ENCODE data around the gene MRPL49. TPM values are rescaled to one million over a fixed set of nuclear protein-coding genes. Genes with fewer than 3 reads are reported as not detected.
A peak's percentile ranks its signal among the peaks of the same experiment; 100 is the strongest.
"Not testable (repeated sequence)": the region's sequence is repeated elsewhere in the genome, so short reads cannot be mapped to it uniquely, and the experiment has no call there.

The MRPL49 gene
- total RNA-seq, 1 donor from 2014 or later: 59.2 TPM

DNA sequence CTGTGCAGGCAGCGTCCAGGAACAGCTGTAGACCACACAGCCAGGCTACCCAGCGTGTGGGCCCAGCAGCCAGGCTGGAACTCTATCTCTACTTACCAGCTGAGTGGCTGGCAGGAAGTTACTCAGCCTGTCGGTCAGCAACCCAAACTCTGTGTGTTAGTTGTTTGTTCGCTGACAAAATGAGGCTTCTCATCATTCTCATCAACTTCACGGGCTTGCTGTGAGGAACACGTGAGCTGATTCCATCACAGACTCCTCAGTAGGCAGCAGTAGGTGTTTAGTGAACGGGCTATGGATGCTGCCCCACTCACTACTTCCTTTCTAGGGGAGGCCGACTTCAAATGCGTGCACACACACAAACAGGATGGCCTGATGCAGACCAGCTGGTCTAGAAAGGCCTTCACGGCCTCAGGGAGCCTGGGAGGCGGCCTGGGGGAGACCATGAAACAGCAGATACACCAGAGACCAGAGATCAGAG, 47.1 kb downstream of the MRPL49 start:
- peak; percentile 81 for DNase-seq

DNA sequence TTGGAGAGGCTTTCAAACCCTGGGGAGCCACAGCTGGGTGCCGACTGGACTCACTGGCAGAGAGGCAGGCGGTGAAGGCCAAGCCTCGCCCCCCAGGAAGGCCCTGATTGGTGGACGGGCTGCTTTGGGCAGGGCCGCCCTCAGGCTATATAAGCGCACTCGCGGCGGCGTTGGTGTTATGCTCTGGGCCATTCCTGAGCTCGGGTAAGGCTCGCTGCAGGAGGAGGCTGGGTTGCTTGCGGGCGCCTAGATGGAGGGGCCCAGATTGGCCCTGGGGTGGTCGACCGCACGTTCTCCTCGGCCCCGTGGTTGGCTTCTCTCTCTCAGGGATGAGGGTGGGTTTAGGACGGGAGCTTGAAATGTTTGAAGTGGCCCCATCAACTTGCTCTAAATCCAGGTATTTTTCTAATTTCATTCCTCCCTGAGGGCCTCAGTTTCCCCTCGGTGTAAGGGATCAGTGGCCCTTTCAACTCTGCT, 48.0 kb downstream of the MRPL49 start, which contains the start of gene SPDYC:
TSS of gene SPDYC (plus strand) at position 176 of the 477 bp plus-strand sequence. CDS start 1,125 bp downstream, outside the sequence.
- DNase-seq: no peak

DNA sequence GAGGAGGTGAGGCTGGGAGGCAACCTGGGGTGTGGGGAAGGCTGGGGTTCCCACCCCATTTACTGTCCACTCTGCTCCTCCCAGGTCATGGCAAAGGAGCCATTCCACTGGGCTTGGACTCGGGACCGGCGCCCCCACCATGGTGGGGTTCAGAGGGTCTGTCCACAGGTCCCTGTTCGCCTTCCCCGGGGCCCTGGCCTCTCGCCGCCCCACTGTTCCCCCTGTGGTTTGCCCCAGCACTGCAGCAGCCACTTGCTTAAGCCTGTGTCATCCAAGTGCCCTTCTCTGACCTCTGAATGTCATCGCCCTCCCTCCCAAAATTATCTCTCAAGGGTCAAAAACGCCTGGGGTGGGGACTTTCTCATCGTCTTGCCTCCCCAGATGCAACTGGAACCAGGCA, 50.5 kb downstream of the MRPL49 start:
- DNase-seq: no peak

DNA sequence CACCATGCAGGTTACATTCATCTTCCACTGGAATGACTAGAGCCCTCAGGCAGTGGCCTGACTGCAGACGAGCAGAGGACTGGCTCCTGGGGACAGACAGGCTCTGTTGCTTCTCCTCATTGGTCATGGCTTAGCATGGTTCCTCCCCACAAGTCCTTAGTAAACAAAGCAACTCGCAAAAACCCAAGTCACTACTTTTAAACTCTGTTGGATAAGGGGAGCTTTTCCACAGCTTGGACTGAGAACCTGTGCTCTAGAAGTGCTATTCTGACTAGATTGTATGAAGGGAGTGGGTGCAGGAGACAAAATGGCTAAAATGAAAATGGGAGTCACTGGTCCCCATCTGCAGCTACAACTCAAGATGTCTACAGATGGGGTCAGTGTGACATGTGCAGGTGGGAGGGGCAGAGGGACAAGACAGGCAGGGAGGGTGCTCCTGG, 52.5 kb downstream of the MRPL49 start:
- DNase-seq: not testable (repeated sequence)

Other genes with a start within 250 kb of the MRPL49 start
- 75.9 and 125 TPM in 2 replicates for gene EHD1, start 243.7 kb upstream of the MRPL49 start, total RNA-seq
- gene ATG2A, start 205.1 kb upstream of the MRPL49 start, total RNA-seq: 17.7 and 24.8 TPM in 2 replicates
- 14.1 and 15.0 TPM in 2 replicates for gene PPP2R5B, start 197.6 kb upstream of the MRPL49 start, total RNA-seq
- gene GPHA2, start 186.4 kb upstream of the MRPL49 start, total RNA-seq: not detected in 2 replicates
- 0.17 TPM in 1 of 2 replicates, not detected in the other for gene MAJIN, start 150.2 kb upstream of the MRPL49 start, total RNA-seq
- 0.34 and 1.1 TPM in 2 replicates for gene BATF2, start 125.3 kb upstream of the MRPL49 start, total RNA-seq
- gene ARL2, start 108.2 kb upstream of the MRPL49 start, total RNA-seq: 144 and 145 TPM in 2 replicates
- 13.1 and 16.5 TPM in 2 replicates for gene SNX15, start 94.9 kb upstream of the MRPL49 start, total RNA-seq
- 12.4 and 16.0 TPM in 2 replicates for gene SAC3D1, start 81.1 kb upstream of the MRPL49 start, total RNA-seq
- gene NAALADL1, start 63.8 kb upstream of the MRPL49 start, total RNA-seq: 11.0 and 20.3 TPM in 2 replicates
- 4.4 and 17.5 TPM in 2 replicates for gene CDCA5, start 38.3 kb upstream of the MRPL49 start, total RNA-seq
- gene ZFPL1, start 38.1 kb upstream of the MRPL49 start, total RNA-seq: 26.2 and 30.2 TPM in 2 replicates
- 319 and 409 TPM in 2 replicates for gene VPS51, start 26.1 kb upstream of the MRPL49 start, total RNA-seq
- gene TM7SF2, start 10.4 kb upstream of the MRPL49 start, total RNA-seq: 25.7 and 31.4 TPM in 2 replicates
- 8.1 and 13.1 TPM in 2 replicates for gene ZNHIT2, start 4.6 kb upstream of the MRPL49 start, total RNA-seq
- 180 and 316 TPM in 2 replicates for gene FAU, start 187 bp upstream of the MRPL49 start, total RNA-seq
- gene SYVN1, start 12.2 kb downstream of the MRPL49 start, total RNA-seq: 19.2 and 28.2 TPM in 2 replicates
- gene SPDYC, start 47.9 kb downstream of the MRPL49 start, total RNA-seq: not detected in 2 replicates
- gene CAPN1, start 59.6 kb downstream of the MRPL49 start, total RNA-seq: 97.2 and 207 TPM in 2 replicates
- gene POLA2, start 139.6 kb downstream of the MRPL49 start, total RNA-seq: 8.2 and 12.1 TPM in 2 replicates
- 11.4 and 12.3 TPM in 2 replicates for gene CDC42EP2, start 192.5 kb downstream of the MRPL49 start, total RNA-seq
- gene DPF2, start 211.5 kb downstream of the MRPL49 start, total RNA-seq: 32.7 and 60.4 TPM in 2 replicates
- gene TIGD3, start 232.4 kb downstream of the MRPL49 start, total RNA-seq: 0.17 and 0.23 TPM in 2 replicates

All from dermis blood vessel endothelial cell (primary cell).